Activated CD8-positive, alpha-beta memory T cell treated with anti-CD3 and anti-CD28 coated beads, Interleukin-2, amount 50 U/mL, for 48 hours (primary cell): ENCODE results near the gene PSEN1.

Experiments used
- DNase-seq: peaks from one replicate; pipeline ENCODE4 v3.0.0-alpha.2; 2020

The PSEN1 gene

DNA sequence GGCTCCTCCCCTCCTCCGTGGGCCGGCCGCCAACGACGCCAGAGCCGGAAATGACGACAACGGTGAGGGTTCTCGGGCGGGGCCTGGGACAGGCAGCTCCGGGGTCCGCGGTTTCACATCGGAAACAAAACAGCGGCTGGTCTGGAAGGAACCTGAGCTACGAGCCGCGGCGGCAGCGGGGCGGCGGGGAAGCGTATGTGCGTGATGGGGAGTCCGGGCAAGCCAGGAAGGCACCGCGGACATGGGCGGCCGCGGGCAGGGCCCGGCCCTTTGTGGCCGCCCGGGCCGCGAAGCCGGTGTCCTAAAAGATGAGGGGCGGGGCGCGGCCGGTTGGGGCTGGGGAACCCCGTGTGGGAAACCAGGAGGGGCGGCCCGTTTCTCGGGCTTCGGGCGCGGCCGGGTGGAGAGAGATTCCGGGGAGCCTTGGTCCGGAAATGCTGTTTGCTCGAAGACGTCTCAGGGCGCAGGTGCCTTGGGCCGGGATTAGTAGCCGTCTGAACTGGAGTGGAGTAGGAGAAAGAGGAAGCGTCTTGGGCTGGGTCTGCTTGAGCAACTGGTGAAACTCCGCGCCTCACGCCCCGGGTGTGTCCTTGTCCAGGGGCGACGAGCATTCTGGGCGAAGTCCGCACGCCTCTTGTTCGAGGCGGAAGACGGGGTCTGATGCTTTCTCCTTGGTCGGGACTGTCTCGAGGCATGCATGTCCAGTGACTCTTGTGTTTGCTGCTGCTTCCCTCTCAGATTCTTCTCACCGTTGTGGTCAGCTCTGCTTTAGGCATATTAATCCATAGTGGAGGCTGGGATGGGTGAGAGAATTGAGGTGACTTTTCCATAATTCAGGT is at the start of gene PSEN1:
TSS of gene PSEN1 (plus strand) at position 121 of the 839 bp plus-strand sequence. CDS start 11,513 bp downstream, outside the sequence.
- DNase-seq, result peak; percentile 100

DNA sequence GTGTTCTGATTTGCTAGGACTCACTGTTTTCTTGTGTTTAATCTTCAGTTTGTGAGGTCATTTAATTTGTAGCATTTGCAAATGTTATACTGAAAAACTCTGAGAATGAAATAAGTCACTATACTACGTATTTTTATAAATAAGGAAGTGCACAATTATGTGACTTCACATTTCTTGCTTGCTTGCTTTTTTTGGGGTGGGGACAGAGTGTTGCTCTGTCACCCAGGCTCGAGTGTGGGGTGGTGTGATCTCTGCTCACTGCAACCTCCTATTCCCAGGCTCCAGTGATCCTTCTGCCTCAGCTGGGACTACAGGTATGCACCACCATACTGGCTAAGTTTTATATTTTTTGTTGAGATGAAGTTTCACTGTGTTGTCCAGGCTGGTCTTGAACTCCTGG is 45.3 kb upstream of the PSEN1 start:
- no peak for DNase-seq

DNA sequence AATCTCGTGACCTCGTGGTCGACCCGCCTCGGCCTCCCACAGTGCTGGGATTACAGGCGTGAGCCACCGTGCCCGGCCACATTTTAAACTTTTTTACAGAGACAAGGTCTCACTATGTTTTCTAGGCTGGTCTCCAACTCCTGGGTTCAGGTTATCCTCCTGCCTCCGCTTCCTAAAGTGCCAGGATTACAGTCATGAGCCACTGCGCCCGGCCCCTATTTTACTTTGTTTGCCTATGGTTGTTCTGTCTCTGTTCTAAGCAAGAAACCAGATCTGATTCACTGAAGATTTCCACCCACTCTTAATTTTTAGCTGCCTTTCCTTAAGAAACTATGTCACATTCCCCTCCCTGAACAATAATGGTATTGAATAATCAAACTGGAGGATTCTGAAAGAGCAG is 38.9 kb upstream of the PSEN1 start:
- DNase-seq, result no peak

DNA sequence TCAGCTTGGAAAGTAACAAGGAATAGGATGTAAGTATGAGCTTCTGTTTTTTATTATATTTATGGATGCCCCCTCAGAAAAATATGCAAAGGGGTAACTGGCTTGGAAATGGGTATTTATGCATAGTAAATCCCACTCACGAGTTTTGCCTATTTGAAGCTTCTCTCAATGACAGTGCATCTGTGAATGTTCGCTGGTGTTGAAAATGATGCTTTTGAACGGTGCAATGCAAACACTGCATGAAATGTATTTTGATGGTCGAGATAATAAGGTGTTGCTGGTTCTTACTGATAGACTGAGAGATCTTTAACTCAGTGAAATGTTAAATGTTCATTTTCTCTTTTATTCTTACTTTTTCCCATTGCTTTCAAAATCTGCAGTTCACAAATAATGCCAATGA is 36.0 kb upstream of the PSEN1 start:
- DNase-seq, result no peak

DNA sequence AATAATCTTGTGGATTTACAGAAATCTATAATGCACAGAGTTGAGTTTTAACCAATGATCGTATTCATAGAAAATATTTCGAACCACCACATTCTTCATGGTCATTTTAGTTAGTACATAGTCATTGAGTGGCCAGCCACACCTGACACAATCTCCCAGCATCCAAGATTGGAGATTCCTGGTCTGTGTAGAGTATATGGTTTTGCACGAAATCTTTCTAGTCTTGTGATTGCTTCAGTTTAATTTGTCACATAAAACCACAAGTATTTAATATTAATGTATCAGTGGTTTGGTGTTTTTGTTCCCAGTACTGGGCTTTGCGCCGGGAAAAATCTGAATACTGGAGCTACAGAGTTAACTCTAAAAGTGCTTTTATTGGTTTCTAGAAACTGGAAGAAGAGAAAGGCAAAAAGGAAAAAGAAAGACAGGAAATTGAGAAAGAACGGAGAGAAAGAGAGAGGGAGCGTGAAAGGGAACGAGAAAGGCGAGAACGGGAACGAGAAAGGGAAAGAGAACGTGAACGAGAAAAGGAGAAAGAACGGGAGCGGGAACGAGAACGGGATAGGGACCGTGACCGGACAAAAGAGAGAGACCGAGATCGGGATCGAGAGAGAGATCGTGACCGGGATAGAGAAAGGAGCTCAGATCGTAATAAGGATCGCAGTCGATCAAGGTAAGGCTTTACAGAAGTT is 33.4 kb upstream of the PSEN1 start:
- no peak for DNase-seq

DNA sequence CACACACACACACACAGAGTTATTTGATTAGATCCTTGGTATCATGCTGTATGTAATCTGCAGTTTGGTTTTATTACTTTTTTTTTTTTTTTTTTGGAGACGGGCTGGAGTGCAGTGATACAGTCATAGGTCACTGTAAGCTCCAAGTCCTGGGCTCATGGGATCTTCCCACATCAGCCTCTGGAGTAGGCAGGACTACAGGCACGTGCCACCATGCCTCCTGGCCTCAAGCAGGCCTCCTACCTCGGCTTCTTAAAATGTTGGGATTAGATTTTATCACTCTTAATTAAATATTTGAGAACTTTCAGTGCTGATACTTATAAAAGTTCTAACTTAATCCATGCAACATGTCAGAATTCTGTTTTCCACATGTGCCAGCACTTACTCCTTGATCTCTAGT is 31.3 kb upstream of the PSEN1 start:
- no peak for DNase-seq

DNA sequence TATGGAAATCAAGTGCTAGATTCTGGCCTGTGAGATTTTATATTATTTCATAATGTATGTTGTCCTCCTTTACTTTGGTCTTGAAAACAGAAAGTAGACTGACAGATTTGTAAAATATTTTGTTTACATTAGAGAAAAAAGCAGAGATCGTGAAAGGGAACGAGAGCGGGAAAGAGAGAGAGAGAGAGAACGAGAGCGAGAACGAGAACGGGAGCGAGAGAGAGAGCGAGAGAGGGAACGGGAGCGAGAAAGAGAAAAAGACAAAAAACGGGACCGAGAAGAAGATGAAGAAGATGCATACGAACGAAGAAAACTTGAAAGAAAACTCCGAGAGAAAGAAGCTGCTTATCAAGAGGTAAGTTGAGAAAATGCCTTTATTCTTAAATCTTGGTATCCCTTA is 30.6 kb upstream of the PSEN1 start:
- DNase-seq, result no peak

DNA sequence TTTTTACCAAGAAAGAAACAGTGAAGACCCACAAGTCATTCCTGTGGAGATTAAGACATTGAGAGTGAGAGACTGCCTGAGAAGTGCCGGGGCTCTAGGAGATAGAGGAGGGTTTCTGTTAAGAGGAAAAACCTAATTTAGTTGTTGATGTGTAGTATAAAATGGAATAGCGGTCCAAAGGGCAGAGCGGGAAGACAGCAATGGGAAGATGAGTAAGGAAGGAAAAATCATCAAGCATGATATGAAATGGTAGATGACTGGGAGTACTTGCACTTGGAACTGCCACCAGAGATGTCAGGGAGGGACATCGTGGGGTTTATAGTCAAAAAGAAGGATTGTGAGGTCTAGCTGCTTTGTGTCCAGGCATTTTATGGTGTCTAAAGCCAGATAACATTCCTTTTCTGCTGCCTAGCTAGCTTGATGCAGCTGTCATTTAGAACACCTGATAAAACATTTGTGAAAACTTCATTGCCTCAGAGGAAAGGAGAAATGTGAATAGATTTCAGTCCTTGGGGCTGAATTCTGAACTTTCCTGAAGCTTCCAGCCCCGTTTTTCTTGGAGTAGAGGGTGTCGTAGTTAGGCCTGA is 20.1 kb upstream of the PSEN1 start:
- DNase-seq, result no peak

DNA sequence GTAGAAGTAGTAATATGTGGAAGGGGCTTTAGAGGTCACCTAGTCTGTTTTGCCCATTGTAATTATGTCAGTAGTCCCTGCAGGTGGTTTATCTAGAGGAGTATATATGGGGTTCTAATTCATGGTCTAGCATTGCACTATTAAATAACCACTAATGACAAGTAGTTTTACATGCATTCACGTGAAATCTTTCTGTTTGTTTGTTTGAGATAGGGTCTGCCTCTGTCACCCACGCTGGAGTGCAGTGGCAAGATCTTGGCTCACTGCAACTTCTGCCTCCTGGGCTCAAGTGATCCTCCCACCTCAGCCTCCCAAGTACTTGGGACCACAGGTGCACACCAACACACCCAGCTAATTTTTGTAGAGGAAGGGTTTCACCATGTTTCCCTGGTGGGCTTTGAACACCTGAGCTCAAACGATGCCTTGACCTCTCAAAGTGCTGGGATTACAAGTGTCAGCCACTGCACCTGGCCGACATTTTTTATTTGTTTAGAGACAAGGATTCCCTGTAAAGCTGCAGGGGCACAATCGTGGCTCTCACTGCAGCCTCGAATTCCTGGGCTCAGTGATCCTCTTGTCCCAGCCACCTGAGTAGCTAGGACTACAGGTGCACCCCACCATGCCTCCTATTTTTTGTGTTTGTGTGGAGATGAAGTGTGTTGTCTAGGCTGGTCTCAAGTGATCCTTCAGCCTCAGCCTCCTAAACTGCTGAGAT is 12.0 kb upstream of the PSEN1 start:
- no peak for DNase-seq

DNA sequence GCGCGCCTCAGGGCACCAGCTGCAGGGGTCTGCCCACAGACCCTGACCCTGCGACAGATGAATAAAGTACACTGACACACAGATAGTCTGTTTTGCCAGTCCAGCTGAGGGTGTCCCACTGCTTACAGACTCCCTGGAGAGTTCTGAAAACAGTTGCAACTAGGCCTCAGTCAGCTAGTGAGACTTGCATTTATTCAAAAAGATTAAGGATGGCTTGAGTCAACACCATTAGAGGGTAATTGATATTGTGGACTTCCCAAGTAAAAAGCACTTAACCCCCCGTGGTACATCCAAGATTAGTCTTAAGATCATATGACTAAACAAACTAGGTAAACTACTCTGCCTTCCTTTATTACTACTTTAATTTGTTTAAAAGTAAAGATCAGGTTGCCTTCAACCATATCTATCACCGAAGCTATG is 11.1 kb upstream of the PSEN1 start:
- no peak for DNase-seq

DNA sequence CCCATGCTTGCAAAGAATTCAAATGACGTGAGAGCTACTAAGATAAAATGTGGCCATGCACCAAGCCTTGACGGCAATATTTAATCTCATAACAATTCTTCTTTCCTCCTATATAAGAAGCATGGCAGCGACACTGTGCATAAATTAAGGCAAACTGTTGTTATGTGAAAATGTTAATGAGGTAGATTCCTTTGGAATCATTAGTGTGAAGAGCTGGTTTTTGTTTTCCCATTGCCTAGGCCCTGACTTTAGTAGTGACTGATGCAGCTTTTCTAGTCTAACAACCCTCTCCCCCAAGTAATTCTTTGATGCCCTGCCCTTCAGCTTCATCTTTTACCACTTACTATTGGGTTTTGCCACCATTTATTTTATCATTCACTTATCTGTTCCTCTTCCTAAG is 10.6 kb upstream of the PSEN1 start:
- no peak for DNase-seq

DNA sequence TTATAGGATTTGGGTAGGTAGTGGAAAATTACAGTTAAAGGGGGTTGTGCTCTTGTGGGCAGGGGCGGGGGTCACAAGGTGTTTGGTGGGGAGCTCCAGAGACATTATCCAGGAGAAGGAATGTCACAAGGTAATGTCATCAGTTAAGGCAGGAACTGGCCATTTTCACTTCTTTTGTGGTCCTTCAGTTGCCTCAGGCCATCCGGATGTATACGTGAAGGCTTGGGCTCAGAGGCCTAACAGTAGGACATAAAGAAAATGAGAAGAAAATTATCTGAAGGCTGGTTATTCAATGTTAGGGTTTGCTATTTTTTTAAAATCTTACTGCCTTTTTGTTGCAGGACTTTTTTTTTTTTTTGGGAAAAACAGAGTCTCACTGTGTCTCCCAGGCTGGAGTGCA is 2.5 kb upstream of the PSEN1 start:
- DNase-seq, result no peak

DNA sequence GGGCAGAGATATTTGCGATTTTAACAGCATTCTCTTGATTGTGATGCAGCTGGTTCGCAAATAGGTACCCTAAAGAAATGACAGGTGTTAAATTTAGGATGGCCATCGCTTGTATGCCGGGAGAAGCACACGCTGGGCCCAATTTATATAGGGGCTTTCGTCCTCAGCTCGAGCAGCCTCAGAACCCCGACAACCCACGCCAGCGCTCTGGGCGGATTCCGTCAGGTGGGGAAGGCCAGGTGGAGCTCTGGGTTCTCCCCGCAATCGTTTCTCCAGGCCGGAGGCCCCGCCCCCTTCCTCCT is 271 bp upstream of the PSEN1 start:
- no peak for DNase-seq

DNA sequence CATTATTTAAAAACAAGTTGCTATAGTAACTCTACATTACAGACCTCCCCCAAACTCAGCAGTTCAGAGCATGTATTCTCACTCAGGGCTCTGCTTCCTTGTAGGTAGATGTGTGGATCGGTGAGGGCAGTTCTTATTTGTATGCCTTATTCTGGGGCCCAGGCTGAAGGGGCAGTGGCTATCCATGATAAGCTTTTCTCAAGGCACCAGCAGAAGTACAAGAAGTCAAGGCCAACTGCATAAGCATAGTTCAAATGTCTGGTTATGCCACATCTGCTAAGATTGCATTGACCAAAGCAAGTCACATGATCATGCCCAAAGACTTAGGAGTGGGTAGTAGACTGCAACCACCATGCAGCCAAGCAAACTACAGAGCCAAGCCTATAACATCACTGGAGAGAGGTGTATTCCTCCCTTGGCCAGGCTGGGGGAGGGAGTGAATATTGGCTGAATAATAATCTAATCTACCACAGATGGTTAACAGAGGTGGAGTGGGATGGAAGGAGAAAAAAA is 4.6 kb downstream of the PSEN1 start:
- no peak for DNase-seq

DNA sequence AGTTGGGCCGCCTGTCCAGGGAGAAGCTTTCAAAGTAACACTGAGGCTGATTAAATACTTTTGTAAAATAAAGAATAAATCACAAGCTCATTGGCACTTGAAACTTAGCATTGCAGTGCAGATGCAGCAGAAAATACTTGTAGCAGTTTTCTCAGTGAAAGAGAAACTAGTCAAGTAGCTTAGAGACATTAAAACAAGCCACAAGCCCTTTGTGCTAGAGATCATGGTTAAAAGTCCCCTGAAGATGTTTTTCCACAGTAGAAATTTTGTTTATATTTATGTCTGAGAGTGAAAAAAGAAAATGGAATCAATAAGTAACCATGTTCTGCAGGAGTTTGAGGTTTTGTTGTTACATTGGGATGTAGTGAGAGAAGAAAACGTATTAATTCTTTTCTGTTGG is 5.9 kb downstream of the PSEN1 start:
- no peak for DNase-seq

DNA sequence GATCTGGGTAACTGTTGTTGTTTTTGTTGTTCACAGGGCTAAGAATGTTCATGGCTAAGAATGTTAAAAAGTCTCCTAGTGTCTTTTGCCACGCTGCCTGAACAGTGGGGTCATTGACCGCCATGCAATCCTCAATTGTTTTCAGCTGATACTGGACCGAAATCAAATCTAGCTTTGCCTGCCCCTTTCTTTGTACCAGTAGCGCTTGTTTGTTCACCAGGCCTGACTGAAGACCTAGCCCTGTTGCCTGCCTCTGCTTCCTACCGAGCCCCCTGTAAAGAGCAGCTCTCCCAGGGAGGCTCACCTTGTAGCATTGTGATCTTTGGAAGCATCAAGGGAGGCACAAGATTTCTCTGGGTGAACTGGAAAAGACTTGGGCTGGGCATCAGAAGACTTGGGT is 6.7 kb downstream of the PSEN1 start:
- no peak for DNase-seq

DNA sequence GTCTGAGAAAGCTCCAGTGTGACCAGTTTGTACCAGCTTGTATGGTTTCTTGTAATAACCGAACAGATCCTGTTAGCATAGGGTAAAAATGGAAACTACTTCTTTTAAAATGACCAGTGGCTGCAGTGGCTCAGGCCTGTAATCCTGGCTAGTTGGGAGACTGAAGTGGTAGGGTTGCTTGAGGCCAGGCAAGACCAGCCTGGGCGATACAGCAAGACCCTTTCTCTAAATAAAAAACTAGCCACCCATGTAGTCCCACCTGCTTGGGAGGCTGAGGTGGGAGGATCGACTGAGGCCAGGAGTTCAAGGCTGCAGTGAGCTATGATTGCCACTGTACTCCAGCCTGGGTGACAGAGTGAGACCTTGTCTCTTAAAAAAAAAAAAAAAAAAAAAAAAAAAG is 7.3 kb downstream of the PSEN1 start:
- DNase-seq, result no peak

DNA sequence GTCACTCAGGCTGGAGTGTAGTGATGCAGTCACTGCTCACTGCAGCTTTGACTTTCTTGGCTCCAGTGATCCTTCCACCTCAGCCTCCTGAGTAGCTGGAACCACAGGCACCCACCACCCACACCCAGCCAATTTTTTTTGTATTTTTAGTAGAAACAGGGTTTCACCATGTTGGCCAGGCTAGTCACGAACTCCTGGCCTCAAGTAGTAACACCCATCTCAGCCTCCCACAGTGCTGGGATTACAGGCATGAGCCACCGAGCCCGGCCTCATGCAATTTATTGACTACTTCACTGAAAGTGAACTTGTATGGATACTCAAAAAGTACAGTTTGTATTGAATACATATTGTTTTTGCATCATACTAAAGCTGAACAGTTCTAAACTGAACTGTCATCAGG is 9.1 kb downstream of the PSEN1 start:
- no peak for DNase-seq

DNA sequence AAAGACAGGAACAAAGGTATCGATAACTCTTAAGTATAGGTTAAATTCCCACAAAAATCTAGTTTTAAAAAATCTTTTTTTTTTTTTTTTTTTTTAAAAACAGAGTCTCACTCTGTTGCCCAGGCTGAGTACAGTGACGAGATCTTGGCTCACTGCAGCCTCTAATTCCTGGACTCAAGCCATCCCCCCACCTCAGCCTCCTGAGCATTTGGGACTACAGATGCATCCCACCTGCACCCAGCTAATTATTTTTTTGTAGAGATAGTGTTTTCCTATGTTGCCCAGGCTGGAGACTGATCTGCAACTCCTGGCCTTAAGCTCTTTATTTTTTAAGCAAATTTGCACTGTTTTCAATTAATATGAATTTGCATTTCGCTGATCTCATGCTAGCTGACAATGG is 9.8 kb downstream of the PSEN1 start:
- no peak for DNase-seq

DNA sequence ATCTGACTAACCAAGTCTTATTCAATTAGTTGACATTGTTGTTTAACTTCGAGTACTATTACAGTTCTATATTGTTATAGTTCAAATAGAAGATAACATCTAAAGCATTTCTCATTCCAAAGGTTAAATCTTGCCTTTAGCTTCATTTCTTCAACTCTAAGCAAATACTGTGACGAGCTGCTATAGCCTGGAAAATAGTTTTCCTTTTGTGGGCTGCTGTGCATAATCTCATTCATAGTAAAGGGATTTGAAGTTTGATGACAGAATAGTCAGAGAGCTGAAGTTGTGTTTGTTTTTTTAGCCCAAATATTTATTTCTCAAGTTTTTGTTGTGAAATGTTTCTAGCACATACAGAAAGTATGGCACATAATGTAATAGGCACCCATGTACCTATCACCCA is 13.4 kb downstream of the PSEN1 start:
- DNase-seq, result no peak

DNA sequence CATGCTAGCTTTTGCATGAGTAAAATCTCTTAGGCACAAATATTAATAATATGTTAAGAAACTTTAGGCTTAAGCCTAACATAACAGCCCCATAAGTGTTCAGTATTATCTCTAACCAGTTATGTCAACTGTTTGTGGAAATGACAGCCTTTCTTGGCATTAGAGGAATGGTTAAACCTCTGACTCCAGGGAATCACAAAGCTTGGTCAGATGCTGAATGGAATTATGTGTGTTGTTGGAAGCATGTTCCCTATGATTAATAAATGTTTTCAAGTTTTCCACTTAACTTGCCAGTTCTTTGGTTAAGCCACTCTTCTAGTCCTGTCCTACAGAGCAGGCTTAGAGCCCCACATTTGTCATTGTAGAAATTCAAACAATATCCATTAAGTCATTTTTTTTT is 17.0 kb downstream of the PSEN1 start:
- no peak for DNase-seq

DNA sequence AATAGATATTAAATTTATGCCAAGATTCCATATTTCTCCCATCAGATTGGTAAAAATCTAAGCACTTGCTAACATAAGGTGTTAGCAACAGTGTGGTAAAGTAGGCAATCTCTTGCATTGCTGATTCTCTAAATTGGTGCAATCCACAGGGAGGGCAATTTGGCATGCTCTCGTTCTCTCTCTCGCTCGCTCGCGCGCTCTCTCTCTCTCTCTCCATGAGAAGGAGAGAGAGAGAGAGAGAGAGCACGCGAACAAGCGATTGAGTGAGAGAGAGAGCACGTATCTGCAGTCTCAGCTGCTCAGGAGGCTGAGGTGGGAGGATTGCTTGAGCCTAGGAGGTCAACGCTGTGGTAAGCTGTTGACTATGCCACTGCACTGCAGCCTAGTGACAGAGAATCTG is 25.9 kb downstream of the PSEN1 start:
- DNase-seq, result no peak

DNA sequence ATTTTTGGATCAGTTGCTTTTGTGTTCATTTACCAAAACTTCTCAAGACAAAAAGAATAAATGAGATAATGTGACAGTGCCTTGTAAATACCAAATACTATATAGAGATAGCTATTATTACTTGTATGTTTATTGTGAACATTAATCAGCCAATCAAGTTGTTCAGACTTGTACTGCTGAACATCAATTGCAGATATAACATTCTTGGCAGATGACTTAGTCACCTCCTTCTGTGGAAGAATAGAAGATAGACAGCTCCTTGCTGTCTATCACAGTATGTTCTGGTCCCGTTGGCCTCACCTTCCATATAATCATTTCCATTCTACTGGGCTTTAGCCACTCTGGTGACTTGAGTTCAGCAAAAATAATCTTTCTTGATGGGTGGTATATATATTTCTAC is 30.1 kb downstream of the PSEN1 start:
- no peak for DNase-seq

DNA sequence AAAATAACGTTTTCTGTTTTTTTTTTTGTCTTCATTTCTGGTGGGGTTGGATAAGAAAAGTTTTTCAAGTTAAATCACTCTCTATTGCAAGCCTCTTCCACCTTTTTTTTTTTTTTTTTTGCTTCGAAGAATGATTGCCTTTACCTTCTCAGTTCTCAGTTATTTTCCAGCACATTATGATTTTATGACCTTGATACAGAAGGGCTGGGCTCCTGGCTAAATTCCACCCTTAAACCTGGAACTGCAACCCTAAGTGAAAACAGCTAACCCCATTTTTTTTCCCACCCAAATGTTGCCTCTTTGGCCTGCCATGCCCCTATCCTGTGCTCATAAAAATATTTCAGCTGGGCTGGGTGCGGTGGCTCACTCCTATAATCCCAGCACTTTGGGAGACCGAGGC is 31.4 kb downstream of the PSEN1 start:
- no peak for DNase-seq
